Effector memory CD8-positive, alpha-beta T cell (primary cell): ENCODE measurements around the gene SPINT4.
"Not testable (repeated sequence)": the region's sequence is repeated elsewhere in the genome, so short reads cannot be mapped to it uniquely, and the experiment has no call there.

Experiments used
- ATAC-seq: fragments of 150-1000 bp; cut with Tn5 transposase; replicated peaks from 2 replicates; pipeline ENCODE4 v1.10.0; 2021; ENCODE audit warnings: mild to moderate bottlenecking, moderate library complexity
- DNase-seq, 3 experiments: peaks; one replicate each; pipeline ENCODE4 v3.0.0; 2021
- H3K27ac Mint-ChIP-seq, 2 donors: one replicate each; pipeline ENCODE4 v1.8.0; 2022; ENCODE audit warnings: mild to moderate bottlenecking in 2 of 2, mixed read lengths in 2 of 2, moderate library complexity in 2 of 2
- H3K27me3 Mint-ChIP-seq, 2 donors: one replicate each; pipeline ENCODE4 v1.8.0; 2022; ENCODE audit warnings: mixed read lengths in 2 of 2
- H3K36me3 Mint-ChIP-seq: one replicate; pipeline ENCODE4 v1.8.0; 2022; ENCODE audit warnings: mild to moderate bottlenecking, moderate library complexity, mixed read lengths; ENCODE audit not compliant: insufficient read depth
- H3K4me1 Mint-ChIP-seq, 2 donors: one replicate each; pipeline ENCODE4 v1.8.0; 2022; ENCODE audit warnings: low read depth in 2 of 2, mixed read lengths in 2 of 2
- H3K4me3 Mint-ChIP-seq, 2 donors: one replicate each; pipeline ENCODE4 v1.8.0; 2022; ENCODE audit warnings: mild to moderate bottlenecking in 2 of 2, mixed read lengths in 2 of 2, moderate library complexity in 2 of 2
- H3K9me3 Mint-ChIP-seq, 2 donors: one replicate each; pipeline ENCODE4 v1.8.0; 2022; ENCODE audit warnings: mixed read lengths in 2 of 2

Gene SPINT4

GRCh38 chr20:45735988-45736387, 13.8 kb downstream of the SPINT4 start:
- ATAC-seq (no peak), DNase-seq (no peak)
- H3K4me1 Mint-ChIP-seq: no peaks in the 10 kb centered on the region
- peaks cover 39 to 74% of the 10 kb centered on the region in 2 donors for H3K27me3 Mint-ChIP-seq
- H3K9me3 Mint-ChIP-seq: peaks cover under 1 to 8% of the 10 kb centered on the region in 2 donors
- H3K4me3 Mint-ChIP-seq: no peak overlapping the region
- H3K27ac Mint-ChIP-seq: no peak overlapping the region
- H3K36me3 Mint-ChIP-seq: no peaks in the 10 kb centered on the region

GRCh38 chr20:45742596-45742995, 20.4 kb downstream of the SPINT4 start:
- H3K4me3 Mint-ChIP-seq: no peak overlapping the region
- H3K27ac Mint-ChIP-seq: no peak overlapping the region
- ATAC-seq (no peak), DNase-seq (no peak)
- peaks cover 40 to 50% of the 10 kb centered on the region in 2 donors for H3K27me3 Mint-ChIP-seq
- H3K36me3 Mint-ChIP-seq: peaks cover 3% of the 10 kb centered on the region
- no peaks in the 10 kb centered on the region for H3K9me3 Mint-ChIP-seq
- H3K4me1 Mint-ChIP-seq: no peaks in the 10 kb centered on the region

- H3K27ac Mint-ChIP-seq: no peak overlapping the region
- H3K4me1 Mint-ChIP-seq: no peaks in the 10 kb centered on the region
- H3K27me3 Mint-ChIP-seq: peaks cover 53 to 55% of the 10 kb centered on the region in 2 donors
- no peaks in the 10 kb centered on the region for H3K9me3 Mint-ChIP-seq
- DNase-seq (no peak), ATAC-seq (no peak)
- H3K4me3 Mint-ChIP-seq: no peak overlapping the region
- H3K36me3 Mint-ChIP-seq: peaks cover 3% of the 10 kb centered on the region
Observed at GRCh38 chr20:45745015-45745414, 22.9 kb downstream of the SPINT4 start.

- H3K27ac Mint-ChIP-seq: no peak overlapping the region
Observed at GRCh38 chr20:45751721-45752120, 29.6 kb downstream of the SPINT4 start.

GRCh38 chr20:45752746-45753145, 30.6 kb downstream of the SPINT4 start:
- H3K27ac Mint-ChIP-seq: no peak overlapping the region
- peaks cover 25 to 57% of the 10 kb centered on the region in 2 donors for H3K27me3 Mint-ChIP-seq
- H3K4me3 Mint-ChIP-seq: no peak overlapping the region
- ATAC-seq (no peak), DNase-seq (no peak)
- H3K36me3 Mint-ChIP-seq: no peaks in the 10 kb centered on the region
- H3K9me3 Mint-ChIP-seq: no peaks in the 10 kb centered on the region
- no peaks in the 10 kb centered on the region for H3K4me1 Mint-ChIP-seq

More at GRCh38 chr20:45751721-45752120, 29.6 kb downstream of the SPINT4 start:
- H3K36me3 Mint-ChIP-seq: no peaks in the 10 kb centered on the region
- no peak for DNase-seq
- no peaks in the 10 kb centered on the region for H3K9me3 Mint-ChIP-seq
- ATAC-seq: no peak
- H3K27me3 Mint-ChIP-seq: peaks cover 34 to 58% of the 10 kb centered on the region in 2 donors
- no peak overlapping the region for H3K4me3 Mint-ChIP-seq
- no peaks in the 10 kb centered on the region for H3K4me1 Mint-ChIP-seq

GRCh38 chr20:45758096-45758495, 35.9 kb downstream of the SPINT4 start:
- Mint-ChIP-seq H3K27me3 (peaks cover 16 to 34% of the 10 kb centered on the region in 2 donors), H3K4me3 (no peak overlapping the region), H3K36me3 (no peaks in the 10 kb centered on the region), H3K9me3 (no peaks in the 10 kb centered on the region), H3K4me1 (no peaks in the 10 kb centered on the region), H3K27ac (no peak overlapping the region)
- DNase-seq (no peak), ATAC-seq (no peak)

GRCh38 chr20:45759921-45760320, 37.8 kb downstream of the SPINT4 start:
- H3K4me1 Mint-ChIP-seq, H3K9me3 Mint-ChIP-seq, H3K27ac Mint-ChIP-seq, H3K36me3 Mint-ChIP-seq, ATAC-seq, DNase-seq, H3K4me3 Mint-ChIP-seq: not testable (repeated sequence)
- H3K27me3 Mint-ChIP-seq: peaks cover 16 to 26% of the 10 kb centered on the region in 2 donors

GRCh38 chr20:45761966-45762365, 39.8 kb downstream of the SPINT4 start:
- H3K36me3 Mint-ChIP-seq, H3K9me3 Mint-ChIP-seq, H3K4me3 Mint-ChIP-seq, H3K27ac Mint-ChIP-seq, H3K4me1 Mint-ChIP-seq, ATAC-seq, DNase-seq: not testable (repeated sequence)
- peaks cover 16 to 22% of the 10 kb centered on the region in 2 donors for H3K27me3 Mint-ChIP-seq

GRCh38 chr20:45764618-45765282, 42.6 kb downstream of the SPINT4 start:
- H3K9me3 Mint-ChIP-seq, H3K4me3 Mint-ChIP-seq, H3K36me3 Mint-ChIP-seq, H3K4me1 Mint-ChIP-seq, H3K27ac Mint-ChIP-seq, ATAC-seq, DNase-seq: not testable (repeated sequence)
- H3K27me3 Mint-ChIP-seq: peaks cover 16 to 19% of the 10 kb centered on the region in 2 donors

- Mint-ChIP-seq H3K36me3 (no peaks in the 10 kb centered on the region), H3K27me3 (peaks cover 11 to 12% of the 10 kb centered on the region in 2 donors), H3K27ac (no peak overlapping the region), H3K4me3 (no peak overlapping the region), H3K4me1 (no peaks in the 10 kb centered on the region), H3K9me3 (no peaks in the 10 kb centered on the region)
- ATAC-seq (no peak), DNase-seq (no peak)
Observed at GRCh38 chr20:45765307-45765875, 43.2 kb downstream of the SPINT4 start.

- H3K4me1 Mint-ChIP-seq: no peaks in the 10 kb centered on the region
- DNase-seq: no peak
- no peak for ATAC-seq
- H3K4me3 Mint-ChIP-seq: no peak overlapping the region
- no peaks in the 10 kb centered on the region for H3K36me3 Mint-ChIP-seq
- peaks cover 5 to 6% of the 10 kb centered on the region in 2 donors for H3K27me3 Mint-ChIP-seq
- no peaks in the 10 kb centered on the region for H3K9me3 Mint-ChIP-seq
- H3K27ac Mint-ChIP-seq: no peak overlapping the region
Observed at GRCh38 chr20:45765980-45766379, 43.8 kb downstream of the SPINT4 start.

- H3K9me3 Mint-ChIP-seq: no peaks in the 10 kb centered on the region
- H3K27me3 Mint-ChIP-seq: no peaks in the 10 kb centered on the region
- H3K4me1 Mint-ChIP-seq: no peaks in the 10 kb centered on the region
- H3K36me3 Mint-ChIP-seq: no peaks in the 10 kb centered on the region
- no peak overlapping the region for H3K27ac Mint-ChIP-seq
- DNase-seq (no peak), ATAC-seq (no peak)
- H3K4me3 Mint-ChIP-seq: no peak overlapping the region
Observed at GRCh38 chr20:45768479-45768878, 46.3 kb downstream of the SPINT4 start.

GRCh38 chr20:45771182-45771759, 49.1 kb downstream of the SPINT4 start:
- H3K4me1 Mint-ChIP-seq: no peaks in the 10 kb centered on the region
- no peaks in the 10 kb centered on the region for H3K9me3 Mint-ChIP-seq
- ATAC-seq (peak; percentile 85), DNase-seq (peak; percentile 76 to 80 (median 77))
- H3K27me3 Mint-ChIP-seq: peaks cover 22 to 27% of the 10 kb centered on the region in 2 donors
- H3K36me3 Mint-ChIP-seq: no peaks in the 10 kb centered on the region
- H3K4me3 Mint-ChIP-seq: no peak overlapping the region
- H3K27ac Mint-ChIP-seq: no peak overlapping the region

- H3K4me3 Mint-ChIP-seq: no peak overlapping the region
- no peaks in the 10 kb centered on the region for H3K4me1 Mint-ChIP-seq
- H3K9me3 Mint-ChIP-seq: no peaks in the 10 kb centered on the region
- H3K27ac Mint-ChIP-seq: no peak overlapping the region
- peaks cover 22 to 27% of the 10 kb centered on the region in 2 donors for H3K27me3 Mint-ChIP-seq
- H3K36me3 Mint-ChIP-seq: no peaks in the 10 kb centered on the region
- no peak for DNase-seq
- ATAC-seq: no peak
Observed at GRCh38 chr20:45772693-45773092, 50.5 kb downstream of the SPINT4 start.
